H9 (cell line): ENCODE measurements around the gene ALKBH7. TPM values are rescaled to one million over a fixed set of nuclear protein-coding genes. Genes with fewer than 3 reads are reported as not detected.

ENCODE experiments used
- DNase-seq: peaks from one replicate; pipeline ENCODE4 v3.0.0-alpha.2; 2017
- H2AFZ ChIP-seq: one replicate; pipeline ENCODE4 v1.6.1; 2013; ENCODE audit warnings: mild to moderate bottlenecking, low read length, control low read depth, moderate library complexity
- H2AK5ac ChIP-seq: 2 replicates; pipeline ENCODE4 v1.6.1; 2013; ENCODE audit warnings: low read length, control low read depth, mixed read lengths; ENCODE audit not compliant: insufficient read length
- H2BK120ac ChIP-seq: one replicate; pipeline ENCODE4 v1.6.1; 2013; ENCODE audit warnings: low read depth, mild to moderate bottlenecking, low read length, control low read depth, inconsistent platforms; ENCODE audit not compliant: poor library complexity, severe bottlenecking
- H2BK12ac ChIP-seq: 2 replicates; pipeline ENCODE4 v1.6.1; 2013; ENCODE audit warnings: low read length, control low read depth, mixed read lengths, low read depth; ENCODE audit not compliant: insufficient read length
- H2BK15ac ChIP-seq: 2 replicates; pipeline ENCODE4 v1.6.1; 2013; ENCODE audit warnings: low read depth, low read length, control low read depth
- H2BK20ac ChIP-seq: one replicate; pipeline ENCODE4 v1.6.1; 2013; ENCODE audit warnings: low read depth, mild to moderate bottlenecking, low read length, control low read depth, inconsistent platforms; ENCODE audit not compliant: poor library complexity, severe bottlenecking
- H2BK5ac ChIP-seq: 2 replicates; pipeline ENCODE4 v1.6.1; 2013; ENCODE audit warnings: low read length, control low read depth, mixed read lengths; ENCODE audit not compliant: insufficient read length
- H3K14ac ChIP-seq: 2 replicates; pipeline ENCODE4 v1.6.1; 2013; ENCODE audit warnings: low read length, control low read depth; ENCODE audit not compliant: insufficient read depth
- H3K18ac ChIP-seq: 2 replicates; pipeline ENCODE4 v1.6.1; 2013; ENCODE audit warnings: low read depth, mild to moderate bottlenecking, mixed read lengths, low read length, control low read depth; ENCODE audit not compliant: insufficient read length
- H3K23ac ChIP-seq: 2 replicates; pipeline ENCODE4 v1.6.1; 2013; ENCODE audit warnings: low read length, control low read depth, mixed read lengths, low read depth; ENCODE audit not compliant: insufficient read length
- H3K23me2 ChIP-seq: 2 replicates; pipeline ENCODE4 v1.6.1; 2013; ENCODE audit warnings: low read depth, mild to moderate bottlenecking, mixed read lengths, low read length, control low read depth; ENCODE audit not compliant: insufficient read length, poor library complexity, severe bottlenecking
- H3K27ac ChIP-seq: 2 replicates; pipeline ENCODE4 v1.5.1; 2013; ENCODE audit warnings: low read length, control low read depth, mixed read lengths, low read depth; ENCODE audit not compliant: insufficient read length
- H3K27me3 ChIP-seq: 2 replicates; pipeline ENCODE4 v1.6.1; 2013; ENCODE audit warnings: low read length, control low read depth, inconsistent platforms; ENCODE audit not compliant: insufficient read depth
- H3K4ac ChIP-seq: 2 replicates; pipeline ENCODE4 v1.6.1; 2013; ENCODE audit warnings: low read depth, mild to moderate bottlenecking, control low read depth, inconsistent platforms, low read length, moderate library complexity
- H3K4me1 ChIP-seq: 2 replicates; pipeline ENCODE4 v1.6.1; 2013; ENCODE audit warnings: low read length, control low read depth, inconsistent platforms; ENCODE audit not compliant: insufficient read depth
- H3K4me2 ChIP-seq: 2 replicates; pipeline ENCODE4 v1.6.1; 2013; ENCODE audit warnings: low read length, control low read depth, mixed read lengths; ENCODE audit not compliant: insufficient read length, insufficient read depth
- H3K56ac ChIP-seq: 2 replicates; pipeline ENCODE4 v1.6.1; 2013; ENCODE audit warnings: low read depth, mild to moderate bottlenecking, mixed read lengths, low read length, control low read depth; ENCODE audit not compliant: insufficient read length
- H3K79me1 ChIP-seq: 2 replicates; pipeline ENCODE4 v1.6.1; 2013; ENCODE audit warnings: low read depth, mild to moderate bottlenecking, moderate library complexity, low read length, control low read depth, inconsistent platforms; ENCODE audit not compliant: insufficient read depth, poor library complexity, severe bottlenecking
- H3K79me2 ChIP-seq: 2 replicates; pipeline ENCODE4 v1.6.1; 2013; ENCODE audit warnings: low read length, control low read depth, inconsistent platforms; ENCODE audit not compliant: insufficient read depth
- H3K9ac ChIP-seq: 2 replicates; pipeline ENCODE4 v1.6.1; 2013; ENCODE audit warnings: low read length, control low read depth, mixed read lengths; ENCODE audit not compliant: insufficient read length; ENCODE audit errors: extremely low read depth
- H3K9me3 ChIP-seq: one replicate; pipeline ENCODE4 v1.6.1; 2013; ENCODE audit warnings: low read depth, low read length, inconsistent platforms; ENCODE audit not compliant: control insufficient read depth
- H3T11ph ChIP-seq: one replicate; pipeline ENCODE4 v1.6.1; 2013; ENCODE audit warnings: mild to moderate bottlenecking, low read length, control low read depth, inconsistent platforms
- H4K20me1 ChIP-seq: one replicate; pipeline ENCODE4 v1.6.1; 2013; ENCODE audit not compliant: control insufficient read depth, insufficient read length, insufficient read depth
- H4K5ac ChIP-seq: 2 replicates; pipeline ENCODE4 v1.6.1; 2013; ENCODE audit warnings: low read depth, mild to moderate bottlenecking, mixed read lengths, low read length, control low read depth; ENCODE audit not compliant: insufficient read length
- H4K8ac ChIP-seq: replicated peaks from 2 replicates; pipeline ENCODE4 v1.6.1; 2013; ENCODE audit warnings: low read length, control low read depth, mixed read lengths, low read depth; ENCODE audit not compliant: insufficient read length
- H4K91ac ChIP-seq: 2 replicates; pipeline ENCODE4 v1.6.1; 2013; ENCODE audit warnings: low read depth, mild to moderate bottlenecking, moderate library complexity, mixed read lengths, low read length, control low read depth; ENCODE audit not compliant: insufficient read length
- H3K27ac Mint-ChIP-seq, 3 experiments: 2 replicates in 2 of 3; 3 replicates in 1 of 3; pipeline ENCODE4 v1.8.0; 2020 to 2021; ENCODE audit warnings: mixed read lengths in 3 of 3, mild to moderate bottlenecking in 1 of 3, moderate library complexity in 1 of 3
- H3K27me3 Mint-ChIP-seq: 2 replicates; pipeline ENCODE4 v1.8.0; 2021; ENCODE audit warnings: low read depth, mild to moderate bottlenecking, moderate library complexity, mixed read lengths
- H3K36me3 Mint-ChIP-seq, 3 experiments: 2 replicates in 2 of 3; 3 replicates in 1 of 3; pipeline ENCODE4 v1.8.0; 2020 to 2021; ENCODE audit warnings: low read depth in 3 of 3, mixed read lengths in 3 of 3; ENCODE audit not compliant: insufficient read depth in 1 of 3
- H3K4me1 Mint-ChIP-seq, 2 experiments: 2 replicates each; pipeline ENCODE4 v1.8.0; 2020; ENCODE audit warnings: mixed read lengths in 2 of 2
- H3K4me3 Mint-ChIP-seq, 2 experiments: 2 replicates in 1 of 2; 3 replicates in 1 of 2; pipeline ENCODE4 v1.8.0; 2020 to 2021; ENCODE audit warnings: mild to moderate bottlenecking in 2 of 2, mixed read lengths in 2 of 2, moderate library complexity in 1 of 2
- H3K9me3 Mint-ChIP-seq, 2 experiments: 2 replicates in 1 of 2; 3 replicates in 1 of 2; pipeline ENCODE4 v1.8.0; 2020; ENCODE audit warnings: mild to moderate bottlenecking in 2 of 2, mixed read lengths in 2 of 2, moderate library complexity in 1 of 2
- CTCF ChIP-seq: fragments of 200-600 bp; sonication (generic); conservative IDR thresholded peaks from 3 replicates; pipeline ENCODE4 v1.8.0; 2021; ENCODE audit warnings: antibody characterized with exemption, mild to moderate bottlenecking
- WGBS: extraction: QIAGEN DNeasy Blood & Tissue Kit; methylation state at CpG from one replicate; pipeline ENCODE4 v1.1.7; 2013; ENCODE audit warnings: missing lambda C conversion rate, low lambda C conversion rate, mixed read lengths; ENCODE audit not compliant: insufficient read length; ENCODE audit errors: extremely low coverage; 5-methylcytosine and 5-hydroxymethylcytosine counted together
- total RNA-seq: library from RNA; stranded (reverse); gene quantifications from 2 replicates; pipeline ENCODE4 v1.2.1, GENCODE V29; 2021

Gene ALKBH7
- total RNA-seq, 1 experiment from 2014 or later = 85.7 TPM

- Histone ChIP-seq H2BK20ac (no peak overlapping the region), H3K14ac (no peak overlapping the region), H3K4me2 (peak overlapping the region; percentile 78), H3K9me3 (no peaks in the 10 kb centered on the region), H4K91ac (no peak overlapping the region), H4K5ac (no peak overlapping the region), H3K4ac (no peak overlapping the region), H4K8ac (no peak overlapping the region), H4K20me1 (no peaks in the 10 kb centered on the region), H2AK5ac (no peak overlapping the region), H3K4me1 (no peaks in the 10 kb centered on the region), H2BK15ac (no peak overlapping the region), H2BK5ac (no peak overlapping the region), H3K23ac (no peak overlapping the region), H3K79me2 (peaks cover 44% of the 10 kb centered on the region), H3K27ac (no peak overlapping the region), H3K23me2 (peaks cover 4% of the 10 kb centered on the region), H3K18ac (no peak overlapping the region), H3K79me1 (peaks cover 3% of the 10 kb centered on the region), H3K56ac (no peak overlapping the region), H3K9ac (peak overlapping the region; percentile 64), H3K27me3 (no peaks in the 10 kb centered on the region), H2BK120ac (no peak overlapping the region), H2BK12ac (no peak overlapping the region), H3T11ph (no peak overlapping the region), H2AFZ (no peak overlapping the region)
- DNase-seq = peak; percentile 75
- H3K36me3 Mint-ChIP-seq = peaks cover 32 to 57% (median 51%) of the 10 kb centered on the region in 3 experiments
- whole genome bisulfite sequencing = no CpG with 5 or more reads among the region's 20 CpGs
- no peak for TF ChIP-seq CTCF
- peaks cover 4% of the 10 kb centered on the region; the same call in 1 of the 2 replicates for H3K27me3 Mint-ChIP-seq
- peak overlapping the region; percentile 73 to 93 (median 91) for H3K27ac Mint-ChIP-seq
- peaks cover 10 to 15% of the 10 kb centered on the region in 2 experiments for H3K4me1 Mint-ChIP-seq
- peak overlapping the region; percentile 92 to 93 for H3K4me3 Mint-ChIP-seq
- H3K9me3 Mint-ChIP-seq = peaks cover 6 to 8% of the 10 kb centered on the region in 2 experiments
Measured at GRCh38 chr19:6423499-6424194, 51.1 kb downstream of the ALKBH7 start.
